IMR-90 (cell line): Measurements from ENCODE around the gene MACF1. TPM values are rescaled to one million over a fixed set of nuclear protein-coding genes. Genes with fewer than 3 reads are reported as not detected.
A peak's percentile ranks its signal among the peaks of the same experiment; 100 is the strongest.

Experiments
- ATAC-seq: fragments of 200-7000 bp; cut with Tn5 transposase; 2 replicates; pipeline ENCODE4 v1.9.1; 2020; ENCODE audit warnings: low read depth, mild to moderate bottlenecking, moderate library complexity
- BruUV-seq: library from RNA; stranded (reverse); fragments of 400-500 nt; replicated peaks from 2 replicates; lab custom pipeline; 2021; lab: Mats Ljungman, UMichigan
- CTCF ChIA-PET: fragments of 300-600 bp; formaldehyde crosslinking; extraction: SDS; loops from one replicate; lab custom pipeline; 2021; ENCODE audit warnings: antibody characterized with exemption; lab: Yijun Ruan, JAX
- POLR2A ChIA-PET: fragments of 300-600 bp; sonication (Branson Sonifier 250); formaldehyde crosslinking; loops from one replicate; lab custom pipeline; 2022; ENCODE audit warnings: antibody characterized with exemption; ENCODE audit not compliant: unreplicated experiment; lab: Charles Lee
- DNase-seq: peaks from one replicate; pipeline ENCODE4 v3.0.0; 2013
- H2AFZ ChIP-seq: replicated peaks from 2 replicates; pipeline ENCODE3; 2013; ENCODE audit warnings: low read length, mild to moderate bottlenecking; ENCODE audit not compliant: poor library complexity
- H2AK5ac ChIP-seq: 2 replicates; pipeline ENCODE4 v1.6.1; 2013; ENCODE audit warnings: low read depth, low read length, inconsistent platforms
- H2AK9ac ChIP-seq: replicated peaks from 2 replicates; pipeline ENCODE3; 2013; ENCODE audit warnings: mild to moderate bottlenecking, low read depth, low read length, moderate library complexity; ENCODE audit not compliant: poor library complexity
- H2BK120ac ChIP-seq: 2 replicates; pipeline ENCODE4 v1.6.1; 2013; ENCODE audit warnings: low read depth, low read length, inconsistent platforms
- H2BK15ac ChIP-seq: 3 replicates; pipeline ENCODE4 v1.6.1; 2013; ENCODE audit warnings: low read depth, low read length, inconsistent platforms
- H2BK20ac ChIP-seq: 2 replicates; pipeline ENCODE4 v1.6.1; 2013; ENCODE audit warnings: low read depth, mild to moderate bottlenecking, inconsistent platforms, low read length, moderate library complexity
- H2BK5ac ChIP-seq: 2 replicates; pipeline ENCODE4 v1.6.1; 2013; ENCODE audit warnings: mild to moderate bottlenecking, low read depth, low read length, inconsistent platforms; ENCODE audit not compliant: poor library complexity, severe bottlenecking
- H3K14ac ChIP-seq: replicated peaks from 2 replicates; pipeline ENCODE4 v1.6.1; 2013; ENCODE audit warnings: low read depth, low read length, inconsistent platforms
- H3K18ac ChIP-seq: 2 replicates; pipeline ENCODE4 v1.6.1; 2013; ENCODE audit warnings: low read depth, low read length, control low read depth
- H3K23ac ChIP-seq: 2 replicates; pipeline ENCODE4 v1.6.1; 2013; ENCODE audit warnings: low read depth, low read length, inconsistent platforms
- H3K27ac ChIP-seq: 2 replicates; pipeline ENCODE4 v1.5.1; 2013; ENCODE audit warnings: mild to moderate bottlenecking, control low read depth, low read length; ENCODE audit not compliant: insufficient read depth
- H3K27me3 ChIP-seq: 2 replicates; pipeline ENCODE4 v1.6.1; 2013; ENCODE audit warnings: low read length; ENCODE audit not compliant: control insufficient read depth, insufficient read depth
- H3K36me3 ChIP-seq: 2 replicates; pipeline ENCODE4 v1.6.1; 2013; ENCODE audit warnings: low read length, mixed read lengths; ENCODE audit not compliant: control insufficient read depth, insufficient read depth
- H3K4ac ChIP-seq: 2 replicates; pipeline ENCODE4 v1.6.1; 2013; ENCODE audit warnings: low read depth, low read length, inconsistent platforms
- H3K4me1 ChIP-seq: 2 replicates; pipeline ENCODE4 v1.6.1; 2013; ENCODE audit warnings: low read length, mixed read lengths; ENCODE audit not compliant: control insufficient read depth, insufficient read depth
- H3K4me2 ChIP-seq: 2 replicates; pipeline ENCODE4 v1.6.1; 2013; ENCODE audit warnings: low read depth, mild to moderate bottlenecking, control low read depth, low read length, moderate library complexity
- H3K4me3 ChIP-seq: 2 replicates; pipeline ENCODE4 v1.5.1; 2013; ENCODE audit warnings: low read depth, mild to moderate bottlenecking, control low read depth, low read length, moderate library complexity; ENCODE audit not compliant: insufficient read depth
- H3K56ac ChIP-seq: 2 replicates; pipeline ENCODE4 v1.6.1; 2013; ENCODE audit warnings: low read length, inconsistent platforms; ENCODE audit not compliant: insufficient read depth; ENCODE audit errors: extremely low read depth
- H3K79me1 ChIP-seq, 2 experiments: 2 replicates each; pipeline ENCODE4 v1.6.1; 2013; ENCODE audit warnings: low read length in 2 of 2, inconsistent platforms in 1 of 2, low read depth in 1 of 2
- H3K9ac ChIP-seq: 2 replicates; pipeline ENCODE4 v1.6.1; 2013; ENCODE audit warnings: low read depth, low read length, control low read depth
- H3K9me1 ChIP-seq: 2 replicates; pipeline ENCODE4 v1.6.1; 2013; ENCODE audit warnings: low read length, inconsistent platforms; ENCODE audit not compliant: insufficient read depth
- H3K9me3 ChIP-seq: 2 replicates; pipeline ENCODE4 v1.6.1; 2013; ENCODE audit warnings: low read length; ENCODE audit not compliant: control insufficient read depth, insufficient read depth
- H4K20me1 ChIP-seq: 2 replicates; pipeline ENCODE4 v1.6.1; 2013; ENCODE audit warnings: low read length, inconsistent platforms; ENCODE audit not compliant: insufficient read depth
- H4K5ac ChIP-seq: 2 replicates; pipeline ENCODE4 v1.6.1; 2013; ENCODE audit warnings: mild to moderate bottlenecking, low read depth, low read length, control low read depth
- H4K8ac ChIP-seq, 2 experiments: 2 replicates each; pipeline ENCODE4 v1.6.1; 2013; ENCODE audit warnings: low read depth in 2 of 2, low read length in 2 of 2, control low read depth in 1 of 2, inconsistent platforms in 1 of 2
- H4K91ac ChIP-seq: 2 replicates; pipeline ENCODE4 v1.6.1; 2013; ENCODE audit warnings: low read depth, low read length, inconsistent platforms; ENCODE audit not compliant: insufficient read depth
- BHLHE40 ChIP-seq: fragments of 150-350 bp; IDR thresholded peaks from 2 replicates; pipeline ENCODE4 v1.6.1; 2016; ENCODE audit warnings: mild to moderate bottlenecking, low read depth, low read length
- CEBPB ChIP-seq: IDR thresholded peaks from 2 replicates; pipeline ENCODE4 v1.6.1; 2012; ENCODE audit warnings: low read depth, low read length, improper control_type of control experiment
- CTCF ChIP-seq: conservative IDR thresholded peaks from 2 replicates; pipeline ENCODE4 v1.5.1; 2012; ENCODE audit warnings: mild to moderate bottlenecking, low read depth, low read length, improper control_type of control experiment
- MAFK ChIP-seq: IDR thresholded peaks from 2 replicates; pipeline ENCODE4 v1.6.1; 2012; ENCODE audit warnings: low read depth, low read length, improper control_type of control experiment
- MAZ ChIP-seq: IDR thresholded peaks from 2 replicates; pipeline ENCODE4 v1.6.1; 2012; ENCODE audit warnings: low read depth, mild to moderate bottlenecking, low read length, improper control_type of control experiment, moderate library complexity, borderline replicate concordance
- NFE2L2 ChIP-seq: fragments of 150-350 bp; IDR thresholded peaks from 2 replicates; pipeline ENCODE4 v1.6.1; 2016; ENCODE audit warnings: low read depth, mild to moderate bottlenecking, low read length
- RCOR1 ChIP-seq: IDR thresholded peaks from 2 replicates; pipeline ENCODE4 v1.6.1; 2012; ENCODE audit warnings: mild to moderate bottlenecking, low read length, improper control_type of control experiment; ENCODE audit not compliant: insufficient replicate concordance
- USF2 ChIP-seq: fragments of 150-350 bp; IDR thresholded peaks from 2 replicates; pipeline ENCODE4 v1.6.1; 2017; ENCODE audit warnings: mild to moderate bottlenecking, antibody characterized with exemption, low read length, low read depth
- WGBS, 2 experiments: methylation state at CpG; one replicate each; pipeline versions ENCODE4 v1.1.5 to v1.1.7; 2013; ENCODE audit warnings: missing lambda C conversion rate in 2 of 2; ENCODE audit not compliant: insufficient read length in 1 of 2; ENCODE audit errors: extremely low coverage in 2 of 2; 5-methylcytosine and 5-hydroxymethylcytosine counted together
- dilution Hi-C: fragments of 300-500 bp; cut with HindIII; formaldehyde crosslinking; loops from one replicate; pipeline ENCODE4 v1.14.3; 2018; ENCODE audit warnings: low sequenced_read_pairs; ENCODE audit not compliant: unreplicated experiment
- in situ Hi-C: fragments of 300-500 bp; cut with MboI; formaldehyde crosslinking; loops from 3 replicates; pipeline ENCODE4 v1.14.3; 2019; ENCODE audit warnings: low sequenced_read_pairs, inconsistent platforms, mixed read lengths
- intact Hi-C: fragments of 100-400 bp; cut with micrococcal nuclease; formaldehyde crosslinking; loops from 2 replicates; pipeline ENCODE4 v1.10.0; 2022
- polyA plus RNA-seq, 3 experiments: library from polyadenylated mRNA; depleted of rRNA; stranded (reverse); fragments of >200 nt; gene quantifications; 2 replicates each; pipeline ENCODE4 v1.2.3, GENCODE V29; 2012; ENCODE audit warnings: low replicate concordance in 1 of 3
- total RNA-seq: library from RNA; depleted of rRNA; stranded (reverse); fragments of >200 nt; gene quantifications from 2 replicates; pipeline ENCODE4 v1.2.3, GENCODE V29; 2012

The MACF1 gene
- total and polyA plus RNA-seq, 2 of the 4 experiments (the other 2 are of a cell fraction), result 67.6 to 369 TPM

- Histone ChIP-seq H3K56ac (no peak overlapping the region), H2BK120ac (no peak overlapping the region), H3K4me1 (no peaks in the 10 kb centered on the region), H3K27ac (no peak overlapping the region), H4K20me1 (no peaks in the 10 kb centered on the region), H2BK20ac (no peak overlapping the region), H4K8ac (no peak overlapping the region), H3K14ac (no peak overlapping the region), H2AK5ac (no peak overlapping the region), H2BK15ac (no peak overlapping the region), H3K9ac (no peak overlapping the region), H3K9me1 (peaks cover 7% of the 10 kb centered on the region; the same call in 1 of the 2 replicates), H3K27me3 (no peaks in the 10 kb centered on the region), H3K9me3 (no peaks in the 10 kb centered on the region), H3K4me3 (no peak overlapping the region), H2AFZ (no peak overlapping the region), H3K4me2 (no peak overlapping the region), H3K79me1 (peaks cover 10 to 16% of the 10 kb centered on the region in 2 experiments), H2BK5ac (no peak overlapping the region), H3K23ac (no peak overlapping the region), H4K5ac (no peak overlapping the region), H3K4ac (no peak overlapping the region), H3K36me3 (peaks cover 63% of the 10 kb centered on the region), H3K18ac (no peak overlapping the region), H4K91ac (no peak overlapping the region), H2AK9ac (no peak overlapping the region)
- TF ChIP-seq CTCF (no peak), USF2 (no peak), MAZ (no peak), NFE2L2 (no peak), BHLHE40 (no peak), CEBPB (no peak), RCOR1 (no peak), MAFK (no peak)
- in situ Hi-C loops, result no loop called here
- DNase-seq (peak; percentile 13), ATAC-seq (0 out of 2 replicates have a peak, but pooled peaks have one; percentile 36)
- 100% methylated on average over 1 of the region's 3 CpGs; no CpG with 5 or more reads in 1 of the 2 experiments for WGBS, 2 experiments
- dilution Hi-C loops, result loop anchor here (25.0 kb wide), 1 partner anchor 109 kb away; no protein-coding TSS in a partner anchor
- POLR2A ChIA-PET, result no interaction called here
- intact Hi-C loops, result no loop called here
- CTCF ChIA-PET, result interaction anchor here (1.2 kb wide), 1 partner anchor 10 kb away, joined by 5 read pairs; no protein-coding TSS in a partner anchor
- BruUV-seq, result no TSS peak
Observed at GRCh38 chr1:39352881-39353280, 148.4 kb downstream of the MACF1 start.
